IPS-18c (cell line): ENCODE measurements around the gene ANKS1B.
"Not testable (repeated sequence)": the region's sequence is repeated elsewhere in the genome, so short reads cannot be mapped to it uniquely, and the experiment has no call there.

Experiments used
- H3K4me3 ChIP-seq: 2 replicates; pipeline ENCODE4 v1.7.0; 2013; ENCODE audit warnings: low read depth, mild to moderate bottlenecking, low read length, moderate library complexity; ENCODE audit not compliant: insufficient read depth
- H3K9me3 ChIP-seq: one replicate; pipeline ENCODE4 v1.6.1; 2013; ENCODE audit warnings: mild to moderate bottlenecking, low read length, moderate library complexity; ENCODE audit not compliant: control insufficient read depth, insufficient read depth

Gene ANKS1B

GRCh38 chr12:99984271-99985128, at the start of gene ANKS1B:
TSS of gene ANKS1B (minus strand) at chr12:99984936. CDS start at chr12:99984237, 699 bp downstream.
- H3K4me3 ChIP-seq: peak within 1 kb of the TSS; percentile 72

DNA sequence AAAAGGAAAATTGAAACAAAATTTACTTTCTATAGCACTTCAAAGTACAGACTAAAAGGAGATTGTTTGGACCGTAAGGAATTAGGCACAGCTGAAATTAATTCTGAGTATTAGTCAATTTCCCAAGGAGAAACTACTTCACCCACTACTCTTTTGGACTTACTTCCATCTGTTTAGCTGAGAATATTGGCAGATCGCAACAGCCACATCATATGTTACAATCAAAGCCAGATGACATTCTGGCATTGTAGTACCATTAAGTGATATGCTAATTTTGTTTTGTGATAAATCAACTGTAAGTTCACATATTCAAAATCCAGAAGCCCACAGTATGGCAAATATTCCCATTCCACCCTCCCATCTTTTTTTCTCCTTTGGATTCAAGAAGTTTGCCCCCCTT, 47.1 kb upstream of the ANKS1B start:
- no peak overlapping the region for H3K4me3 ChIP-seq
- H3K9me3 ChIP-seq: no peaks in the 10 kb centered on the region

More at GRCh38 chr12:99984271-99985128, at the start of gene ANKS1B:
- peaks cover 3% of the 10 kb centered on the region for H3K9me3 ChIP-seq

GRCh38 chr12:100027671-100028070, 42.9 kb upstream of the ANKS1B start:
- H3K4me3 ChIP-seq: no peak overlapping the region
- H3K9me3 ChIP-seq: no peaks in the 10 kb centered on the region

GRCh38 chr12:100026241-100026640, 41.5 kb upstream of the ANKS1B start:
- H3K4me3 ChIP-seq: no peak overlapping the region
- H3K9me3 ChIP-seq: no peaks in the 10 kb centered on the region

DNA sequence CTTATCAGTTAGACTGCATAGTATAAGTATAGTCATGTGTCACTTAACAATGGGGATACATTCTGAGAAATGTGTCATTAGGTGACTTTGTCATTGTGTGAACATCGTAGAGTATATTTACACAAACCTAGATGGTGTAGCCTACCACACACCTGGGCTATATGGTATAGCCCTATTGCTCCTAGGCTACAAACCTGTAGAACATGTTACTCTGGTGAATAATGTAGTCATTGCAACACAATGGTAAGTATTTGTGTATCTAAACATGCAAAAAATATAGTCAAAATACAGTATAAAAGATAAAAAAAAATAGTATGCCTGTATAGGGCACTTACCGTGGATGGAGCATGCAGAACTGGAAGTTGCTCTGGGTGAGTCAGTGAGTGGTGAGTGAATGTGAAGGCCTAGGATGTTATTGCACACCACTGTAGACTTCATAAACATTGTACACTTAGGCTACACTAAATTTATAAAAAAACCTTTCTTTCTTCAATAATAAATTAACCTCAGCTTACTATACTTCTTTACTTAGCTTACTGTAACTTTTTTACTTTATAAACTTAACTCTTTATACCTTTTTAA, 40.3 kb upstream of the ANKS1B start:
- Histone ChIP-seq H3K4me3 (no peak overlapping the region), H3K9me3 (no peaks in the 10 kb centered on the region)

DNA sequence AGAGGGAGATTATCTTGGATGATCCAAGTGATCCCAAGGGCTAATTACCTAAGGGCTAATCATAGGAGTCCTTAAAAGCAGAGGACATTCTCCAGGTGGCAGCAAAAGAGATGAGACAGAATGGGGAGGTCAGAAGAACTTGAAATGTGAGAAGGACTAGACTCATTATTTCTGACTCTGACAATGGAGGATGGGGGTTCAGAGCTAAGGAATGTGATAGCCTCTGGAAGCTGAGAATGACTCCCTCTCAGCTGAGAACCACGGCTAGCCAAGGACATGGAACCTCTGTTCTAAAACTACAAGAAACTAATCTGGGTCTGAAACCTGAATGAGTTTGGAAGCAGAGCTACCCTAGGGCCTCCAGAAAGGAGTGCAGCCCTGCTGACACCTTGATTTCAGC, 35.6 kb upstream of the ANKS1B start:
- Histone ChIP-seq H3K9me3 (no peaks in the 10 kb centered on the region), H3K4me3 (no peak overlapping the region)

GRCh38 chr12:100017056-100017455, 32.3 kb upstream of the ANKS1B start:
- Histone ChIP-seq H3K4me3 (no peak overlapping the region), H3K9me3 (no peaks in the 10 kb centered on the region)

DNA sequence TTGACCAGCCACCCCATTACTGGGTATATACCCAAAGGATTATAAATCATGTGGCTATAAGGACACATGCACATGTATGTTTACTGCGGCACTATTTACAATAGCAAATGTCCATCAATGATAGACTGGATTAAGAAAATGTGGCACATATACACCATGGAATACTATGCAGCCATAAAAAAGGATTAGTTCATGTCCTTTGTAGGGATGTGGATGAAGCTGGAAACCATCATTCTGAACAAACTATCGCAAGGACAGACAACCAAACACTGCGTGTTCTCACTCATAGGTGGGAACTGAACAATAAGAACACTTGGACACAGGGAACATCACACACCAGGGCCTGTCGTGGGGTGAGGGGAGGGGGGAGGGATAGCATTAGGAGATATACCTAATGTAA, 31.6 kb upstream of the ANKS1B start:
- not testable (repeated sequence) for H3K4me3 ChIP-seq, H3K9me3 ChIP-seq

DNA sequence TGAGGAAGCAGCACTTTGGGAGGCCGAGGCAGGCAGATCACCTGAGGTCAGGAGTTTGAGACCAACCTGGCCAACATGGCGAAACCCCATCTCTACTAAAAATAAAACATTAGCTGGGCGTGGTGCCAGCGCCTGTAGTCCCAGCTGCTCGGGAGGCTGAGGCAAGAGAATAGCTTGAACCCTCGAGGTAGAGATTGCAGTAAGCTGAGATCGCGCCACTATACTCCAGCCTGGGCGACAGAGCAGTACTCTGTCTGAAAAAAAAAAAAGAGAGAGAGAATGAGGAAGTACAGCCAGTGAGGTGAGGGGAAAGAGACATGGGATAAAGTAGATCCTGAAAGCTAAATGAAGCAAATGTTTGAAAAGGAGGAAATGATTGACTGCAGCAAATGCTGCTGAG, 21.1 kb upstream of the ANKS1B start:
- not testable (repeated sequence) for H3K9me3 ChIP-seq, H3K4me3 ChIP-seq

GRCh38 chr12:99997806-99998205, 13.1 kb upstream of the ANKS1B start:
- Histone ChIP-seq H3K4me3 (no peak overlapping the region), H3K9me3 (no peaks in the 10 kb centered on the region)

GRCh38 chr12:99996095-99996494, 11.4 kb upstream of the ANKS1B start:
- Histone ChIP-seq H3K4me3 (no peak overlapping the region), H3K9me3 (no peaks in the 10 kb centered on the region)

DNA sequence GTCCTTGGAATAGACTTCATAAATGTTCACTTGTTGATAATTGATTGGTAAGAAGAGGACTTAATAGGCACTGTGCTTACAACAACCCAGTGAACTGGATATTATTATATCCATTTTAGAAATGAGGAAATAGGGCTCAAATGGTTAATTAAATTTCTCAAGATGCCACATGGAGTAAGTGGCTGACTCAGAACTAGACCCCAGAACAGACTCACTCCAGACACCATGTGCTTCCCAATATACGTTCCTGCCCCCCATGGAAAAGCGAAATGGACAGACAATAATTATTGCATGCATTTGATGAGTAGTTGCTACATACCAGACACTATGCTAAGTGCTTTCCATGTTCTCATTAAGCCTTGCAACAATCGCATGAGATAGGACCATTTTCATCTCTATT, 895 bp upstream of the ANKS1B start:
- peak overlapping the region; percentile 65 for H3K4me3 ChIP-seq
- peaks cover 3% of the 10 kb centered on the region for H3K9me3 ChIP-seq

GRCh38 chr12:99985129-99985570, 414 bp upstream of the ANKS1B start:
- peak overlapping the region; percentile 65 for H3K4me3 ChIP-seq
- H3K9me3 ChIP-seq: peaks cover 3% of the 10 kb centered on the region

DNA sequence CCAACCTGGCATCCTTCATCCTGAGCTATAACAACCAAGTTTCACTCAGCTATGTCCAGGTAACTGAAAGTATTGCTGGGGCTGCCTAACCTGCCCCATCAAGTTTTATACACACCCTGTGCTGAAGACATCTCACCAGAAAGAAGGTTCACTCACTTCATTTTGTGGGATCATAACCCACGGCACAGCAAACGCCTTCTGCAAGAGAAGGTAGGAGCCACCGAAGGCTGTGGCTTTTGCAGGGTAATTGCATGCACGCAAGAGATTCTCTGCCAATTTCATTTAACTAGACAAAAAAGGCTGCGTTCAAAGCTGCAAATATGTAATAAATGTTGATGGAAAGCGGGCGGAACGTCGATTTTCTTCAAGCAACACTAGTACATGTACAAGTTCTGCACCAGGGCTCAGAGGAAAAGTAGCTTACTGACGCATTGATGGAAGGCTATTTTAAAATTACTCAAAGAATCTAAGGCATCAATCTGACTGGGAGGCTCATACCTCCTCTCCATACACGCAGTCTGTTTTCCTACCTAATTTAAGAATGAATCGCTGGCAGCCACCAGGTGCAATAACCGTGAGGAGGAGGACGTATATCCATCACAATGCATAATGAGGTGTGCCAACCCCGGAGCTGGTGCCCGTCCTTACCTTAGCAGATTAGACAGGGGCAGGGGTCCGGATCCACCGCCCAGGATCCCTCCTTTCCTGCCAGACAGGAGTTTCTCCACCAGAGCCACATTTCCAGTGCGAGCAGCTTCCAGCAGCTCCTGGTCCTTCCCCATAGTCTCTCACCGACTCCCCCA, 1.1 kb downstream of the ANKS1B start:
- Histone ChIP-seq H3K9me3 (peaks cover 3% of the 10 kb centered on the region), H3K4me3 (peak overlapping the region; percentile 72; the same call in 1 of the 2 replicates)

GRCh38 chr12:99981639-99982190, 3.0 kb downstream of the ANKS1B start:
- Histone ChIP-seq H3K4me3 (no peak overlapping the region), H3K9me3 (peaks cover 3% of the 10 kb centered on the region)

- Histone ChIP-seq H3K9me3 (no peaks in the 10 kb centered on the region), H3K4me3 (no peak overlapping the region)
Observed at GRCh38 chr12:99979471-99979870, 5.3 kb downstream of the ANKS1B start.

DNA sequence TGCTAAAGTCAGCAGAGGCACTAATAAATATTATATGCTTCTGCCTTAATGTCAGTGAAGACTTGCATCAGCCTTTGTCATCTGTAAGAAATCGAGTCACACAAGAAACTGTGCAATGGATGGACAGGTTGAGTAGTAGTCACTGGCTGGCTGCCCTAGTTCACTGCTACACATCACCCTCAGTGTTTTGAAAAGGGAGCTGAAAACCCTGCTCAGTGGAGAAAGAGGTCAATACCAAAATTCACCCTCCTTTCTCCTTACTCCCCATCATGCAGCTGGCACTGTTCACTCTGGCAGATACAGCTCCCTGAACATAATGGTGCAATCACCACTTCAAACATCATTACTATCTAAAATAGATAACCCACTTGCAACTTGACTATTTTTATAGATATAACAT, 6.6 kb downstream of the ANKS1B start:
- H3K9me3 ChIP-seq: no peaks in the 10 kb centered on the region
- no peak overlapping the region for H3K4me3 ChIP-seq
